GM06990 (cell line): Measurements from ENCODE around the gene LBR.
A peak's percentile ranks its signal among the peaks of the same experiment; 100 is the strongest.

ENCODE experiments used
- DNase-seq: peaks from one replicate; pipeline ENCODE4 v3.0.0-alpha.2; 2011; ENCODE audit not compliant: insufficient read length; ENCODE audit errors: extremely low read depth
- H3K27me3 ChIP-seq: replicated peaks from 2 replicates; pipeline ENCODE4 v1.6.0; 2011; ENCODE audit warnings: low read length; ENCODE audit not compliant: control insufficient read depth, insufficient read depth
- H3K36me3 ChIP-seq: 2 replicates; pipeline ENCODE4 v1.5.1; 2011; ENCODE audit warnings: low read length; ENCODE audit not compliant: control insufficient read depth, insufficient read depth
- H3K4me3 ChIP-seq: replicated peaks from 2 replicates; pipeline ENCODE4 v1.5.1; 2011; ENCODE audit warnings: low read depth, mild to moderate bottlenecking, control low read depth, low read length
- TF ChIP-seq, protein P1 (sequence below): IDR thresholded peaks from 2 replicates; pipeline ENCODE4 v1.5.1; 2011; ENCODE audit warnings: low read length, control low read depth, mild to moderate bottlenecking, inconsistent platforms; ENCODE audit not compliant: insufficient read depth, poor library complexity, severe bottlenecking

Gene LBR

DNA sequence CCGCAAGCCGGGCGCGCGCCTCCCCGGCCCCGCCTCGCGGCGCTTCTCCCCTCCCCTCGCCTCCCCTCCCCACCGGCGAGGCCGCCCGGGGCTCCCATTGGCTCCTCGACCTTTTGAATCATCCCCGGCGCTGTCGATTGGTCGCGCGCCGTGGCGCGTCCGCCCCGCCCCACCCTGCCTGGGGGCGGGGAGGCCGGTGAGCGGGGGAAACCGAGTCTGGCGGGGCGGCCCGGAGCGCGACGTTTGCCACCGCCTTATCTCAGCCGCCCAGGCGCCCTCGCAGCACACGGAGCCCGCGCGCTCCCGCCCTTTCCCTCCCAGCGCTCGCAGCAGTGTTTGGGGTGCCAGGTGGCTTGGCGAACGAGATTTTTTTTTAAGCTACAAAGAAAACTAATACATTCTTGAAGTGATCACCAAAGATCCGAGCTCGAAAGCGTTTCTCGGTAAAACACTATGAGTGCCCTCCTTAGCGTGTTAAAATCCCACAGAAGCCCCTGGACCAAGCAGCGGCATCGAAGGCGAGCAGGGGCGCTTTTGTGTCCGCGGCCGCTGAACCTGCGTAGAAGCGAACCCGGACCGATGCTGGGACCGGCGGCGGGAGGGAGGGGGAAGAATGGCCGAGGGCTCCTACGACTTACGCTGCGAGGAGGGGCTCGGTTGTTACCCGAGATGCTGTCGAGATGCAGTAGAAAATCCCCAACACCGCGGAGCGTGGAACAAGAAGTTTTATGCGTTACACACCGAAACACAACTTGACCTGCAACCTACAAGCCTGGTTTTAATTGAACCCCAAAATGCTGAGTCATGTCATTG is 436 bp upstream of the LBR start:
- H3K36me3 ChIP-seq = peaks cover 2% of the 10 kb centered on the region; the same call in 1 of the 2 replicates
- TF ChIP-seq, protein P1, sequence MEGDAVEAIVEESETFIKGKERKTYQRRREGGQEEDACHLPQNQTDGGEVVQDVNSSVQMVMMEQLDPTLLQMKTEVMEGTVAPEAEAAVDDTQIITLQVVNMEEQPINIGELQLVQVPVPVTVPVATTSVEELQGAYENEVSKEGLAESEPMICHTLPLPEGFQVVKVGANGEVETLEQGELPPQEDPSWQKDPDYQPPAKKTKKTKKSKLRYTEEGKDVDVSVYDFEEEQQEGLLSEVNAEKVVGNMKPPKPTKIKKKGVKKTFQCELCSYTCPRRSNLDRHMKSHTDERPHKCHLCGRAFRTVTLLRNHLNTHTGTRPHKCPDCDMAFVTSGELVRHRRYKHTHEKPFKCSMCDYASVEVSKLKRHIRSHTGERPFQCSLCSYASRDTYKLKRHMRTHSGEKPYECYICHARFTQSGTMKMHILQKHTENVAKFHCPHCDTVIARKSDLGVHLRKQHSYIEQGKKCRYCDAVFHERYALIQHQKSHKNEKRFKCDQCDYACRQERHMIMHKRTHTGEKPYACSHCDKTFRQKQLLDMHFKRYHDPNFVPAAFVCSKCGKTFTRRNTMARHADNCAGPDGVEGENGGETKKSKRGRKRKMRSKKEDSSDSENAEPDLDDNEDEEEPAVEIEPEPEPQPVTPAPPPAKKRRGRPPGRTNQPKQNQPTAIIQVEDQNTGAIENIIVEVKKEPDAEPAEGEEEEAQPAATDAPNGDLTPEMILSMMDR = no peak
- DNase-seq = peak; percentile 96
- H3K4me3 ChIP-seq = peak overlapping the region; percentile 83
- H3K27me3 ChIP-seq = no peaks in the 10 kb centered on the region

DNA sequence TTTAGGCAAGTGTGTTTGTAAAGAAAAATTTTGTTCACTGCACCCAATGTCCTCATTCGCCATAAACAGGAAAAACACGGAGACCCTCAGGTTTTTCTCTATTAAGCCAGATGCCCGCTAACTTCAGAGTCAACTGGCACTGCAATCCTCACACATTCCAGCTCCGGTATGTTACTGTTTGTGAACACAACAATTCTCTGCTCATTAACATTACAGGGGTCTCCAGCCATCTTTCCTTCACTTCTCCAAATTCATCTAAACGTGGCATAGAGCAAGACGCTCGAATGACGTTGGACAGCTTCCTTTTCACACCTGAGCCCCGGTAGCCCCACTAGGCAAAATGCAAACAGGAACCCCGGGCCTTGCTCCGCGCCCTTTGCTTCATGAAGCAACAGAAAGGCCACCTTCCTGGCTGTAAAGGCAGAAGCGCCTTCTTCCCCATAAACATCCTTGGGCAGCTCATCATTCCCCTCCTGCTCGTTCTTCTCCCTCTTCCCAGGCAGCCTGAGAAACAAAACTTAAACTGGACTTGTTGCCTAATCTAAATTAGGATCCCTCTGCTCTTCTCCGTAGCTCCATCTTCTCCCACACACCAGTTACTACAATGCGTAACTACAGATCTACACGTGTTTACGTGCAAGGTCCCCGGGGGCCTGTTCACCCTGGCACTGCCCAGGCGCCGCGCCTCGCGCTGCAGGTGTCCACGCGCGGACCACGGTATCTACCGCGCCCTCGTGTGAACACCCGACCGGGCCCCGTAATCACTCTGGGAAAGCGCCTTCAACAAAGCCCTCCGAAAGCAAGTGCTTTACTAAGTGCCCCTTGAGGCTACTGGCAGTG is 1.2 kb downstream of the LBR start:
- DNase-seq = peak; percentile 55
- H3K36me3 ChIP-seq = peaks cover 2% of the 10 kb centered on the region
- TF ChIP-seq, protein P1 = no peak
- no peaks in the 10 kb centered on the region for H3K27me3 ChIP-seq
- peak overlapping the region; percentile 79 for H3K4me3 ChIP-seq

DNA sequence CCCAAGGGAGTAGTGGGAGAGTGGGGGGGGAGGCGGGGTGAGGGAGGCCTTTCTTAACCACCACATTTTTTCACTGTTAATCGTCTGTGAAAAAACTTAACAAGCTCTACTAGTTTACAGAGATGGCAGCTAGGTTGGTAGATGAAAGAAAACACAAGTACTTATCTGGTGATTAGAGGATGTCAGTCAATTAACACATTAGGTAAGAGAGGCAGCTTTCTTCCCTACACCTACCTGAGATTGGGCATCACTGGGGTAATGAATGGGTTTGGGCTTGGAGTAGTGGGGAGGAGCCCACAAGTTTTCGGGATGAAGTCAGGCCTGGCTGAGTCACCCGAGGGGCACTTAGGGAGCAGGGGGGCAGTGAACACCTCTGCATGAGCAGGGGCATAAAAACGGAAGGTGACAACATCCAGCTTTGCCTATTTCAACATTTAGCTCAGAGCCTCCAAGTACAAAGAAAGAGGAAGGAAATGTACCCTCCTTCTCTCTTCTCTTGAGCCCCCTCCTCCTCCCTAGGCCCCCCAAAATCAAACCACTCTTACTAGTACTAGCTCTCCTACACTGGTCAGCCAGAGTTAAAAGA is 2.5 kb downstream of the LBR start:
- TF ChIP-seq, protein P1 = no peak
- Histone ChIP-seq H3K36me3 (peaks cover 2% of the 10 kb centered on the region), H3K27me3 (no peaks in the 10 kb centered on the region), H3K4me3 (peak overlapping the region; percentile 21)
- DNase-seq = no peak

DNA sequence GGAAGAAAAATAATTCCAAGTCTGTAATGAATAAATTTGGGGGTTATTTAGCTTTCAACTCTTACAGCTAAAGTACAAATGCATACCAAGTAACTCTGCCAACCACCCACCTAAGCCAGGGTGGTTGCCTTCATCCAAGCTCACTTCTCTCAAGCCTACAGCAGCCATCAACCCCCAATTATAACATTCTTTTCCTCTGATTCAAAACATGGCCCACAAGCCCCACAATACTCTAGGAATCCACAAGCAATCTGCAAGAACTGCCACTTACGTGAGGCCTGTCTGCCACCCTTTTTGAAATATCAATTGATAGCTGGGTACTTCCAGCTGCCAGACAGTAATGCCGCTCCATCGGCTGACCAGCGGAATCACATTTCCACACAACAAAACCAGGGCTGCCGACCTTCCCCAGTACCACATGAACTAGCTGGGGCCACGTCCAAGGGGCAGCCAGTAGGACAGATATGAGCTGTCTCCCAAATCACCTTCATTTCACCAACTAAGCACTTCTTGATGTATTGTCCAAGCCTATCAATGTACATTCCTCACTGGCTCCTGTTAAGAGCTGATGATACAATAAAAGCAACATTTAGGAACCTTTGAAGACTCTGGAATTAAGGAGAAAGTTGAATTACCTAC is 3.2 kb downstream of the LBR start:
- Histone ChIP-seq H3K36me3 (peaks cover 2% of the 10 kb centered on the region), H3K4me3 (no peak overlapping the region)
- TF ChIP-seq, protein P1 = no peak

DNA sequence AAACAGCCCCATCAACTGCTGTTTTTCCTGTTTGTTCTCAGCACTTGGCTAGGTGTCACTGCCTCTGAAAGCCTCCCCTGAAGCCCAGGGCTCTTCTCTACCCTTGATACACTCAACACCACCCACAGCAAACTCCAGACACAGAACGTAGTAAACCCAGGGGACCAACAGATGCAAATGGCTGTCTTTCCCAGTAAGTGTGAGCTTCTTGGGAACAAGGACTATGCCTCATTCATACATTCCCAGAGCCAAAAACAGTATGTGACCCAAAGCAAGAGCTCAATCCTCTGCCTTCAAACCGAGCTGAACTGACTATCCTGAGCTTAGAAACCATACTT is 4.4 kb downstream of the LBR start:
- Histone ChIP-seq H3K4me3 (no peak overlapping the region), H3K36me3 (peaks cover 5% of the 10 kb centered on the region), H3K27me3 (no peaks in the 10 kb centered on the region)
- TF ChIP-seq, protein P1 = no peak
- DNase-seq = no peak

More for the DNA sequence above, 3.2 kb downstream of the LBR start:
- no peak for DNase-seq
- H3K27me3 ChIP-seq = no peaks in the 10 kb centered on the region
